ENCODE data around the gene SNRK.
A peak's percentile ranks its signal among the peaks of the same experiment; 100 is the strongest.

SNRK gene

GRCh38 chr3:43307226-43307625 is 20.9 kb downstream of the SNRK start:
- H3K4me3 ChIP-seq: no peak overlapping the region
- H3K36me3 ChIP-seq: peaks cover 65 to 100% (median 84%) of the 10 kb centered on the region in 11 experiments
- H3K9me3 ChIP-seq (replicated peaks in 1 of 11): peaks cover 0 to 37% (median 18%) of the 10 kb centered on the region in 11 experiments; a peak in 16 of 22 replicates
- no peaks in the 10 kb centered on the region for H3K27me3 ChIP-seq
- peaks cover 0 to 38% (median 0%) of the 10 kb centered on the region in 11 experiments; a peak in 5 of 22 replicates for H4K20me1 ChIP-seq
- peaks cover 0 to 5% (median 0%) of the 10 kb centered on the region in 10 experiments; a peak in 4 of 20 replicates for H3K4me1 ChIP-seq
- no peak overlapping the region for H3K4me2 ChIP-seq
- no peak overlapping the region for H3K9ac ChIP-seq
- H3K27ac ChIP-seq: no peak overlapping the region
- TF ChIP-seq Cebpa-rat (IDR thresholded peaks at IDR 0.05): no peak

- no peak overlapping the region for H3K9ac ChIP-seq
- no peaks in the 10 kb centered on the region for H3K27me3 ChIP-seq
- H3K4me2 ChIP-seq: no peak overlapping the region
- peaks cover 0 to under 1% (median 0%) of the 10 kb centered on the region in 10 experiments; a peak in 1 of 20 replicates for H3K4me1 ChIP-seq
- no peak overlapping the region for H3K27ac ChIP-seq
- peaks cover 0 to 37% (median 18%) of the 10 kb centered on the region in 11 experiments; a peak in 16 of 22 replicates for H3K9me3 ChIP-seq (replicated peaks in 1 of 11)
- peaks cover 0 to 33% (median 0%) of the 10 kb centered on the region in 11 experiments; a peak in 5 of 22 replicates for H4K20me1 ChIP-seq
- H3K36me3 ChIP-seq: peaks cover 61 to 100% (median 89%) of the 10 kb centered on the region in 11 experiments
- no peak overlapping the region for H3K4me3 ChIP-seq
- no peak for TF ChIP-seq Cebpa-rat (IDR thresholded peaks at IDR 0.05)
Observed at GRCh38 chr3:43307649-43308048, 21.3 kb downstream of the SNRK start.

GRCh38 chr3:43309372-43310305 is 23.3 kb downstream of the SNRK start:
- H4K20me1 ChIP-seq: peaks cover 0 to 19% (median 0%) of the 10 kb centered on the region in 11 experiments; a peak in 4 of 22 replicates
- TF ChIP-seq Cebpa-rat (IDR thresholded peaks at IDR 0.05): no peak
- peaks cover 0 to 2% (median 0%) of the 10 kb centered on the region in 10 experiments; a peak in 2 of 20 replicates for H3K4me1 ChIP-seq
- H3K9ac ChIP-seq: no peak overlapping the region
- H3K36me3 ChIP-seq: peaks cover 44 to 97% (median 78%) of the 10 kb centered on the region in 11 experiments
- no peak overlapping the region for H3K4me3 ChIP-seq
- H3K27me3 ChIP-seq: no peaks in the 10 kb centered on the region
- H3K4me2 ChIP-seq: no peak overlapping the region
- peaks cover 0 to 37% (median 18%) of the 10 kb centered on the region in 11 experiments; a peak in 17 of 22 replicates for H3K9me3 ChIP-seq (replicated peaks in 1 of 11)
- H3K27ac ChIP-seq: no peak overlapping the region

- H3K27ac ChIP-seq: no peak overlapping the region
- no peak for TF ChIP-seq Cebpa-rat (IDR thresholded peaks at IDR 0.05)
- peaks cover 15 to 88% (median 48%) of the 10 kb centered on the region in 11 experiments; a peak in 21 of 22 replicates for H3K36me3 ChIP-seq
- peaks cover 0 to 14% (median 8%) of the 10 kb centered on the region in 11 experiments; a peak in 11 of 22 replicates for H3K9me3 ChIP-seq (replicated peaks in 1 of 11)
- H3K4me1 ChIP-seq: peaks cover 0 to 15% (median 8%) of the 10 kb centered on the region in 10 experiments; a peak in 14 of 20 replicates
- no peak overlapping the region for H3K4me3 ChIP-seq
- H3K9ac ChIP-seq: no peak overlapping the region
- H3K27me3 ChIP-seq: no peaks in the 10 kb centered on the region
- peaks cover 0 to 46% (median 9%) of the 10 kb centered on the region in 11 experiments; a peak in 11 of 22 replicates for H4K20me1 ChIP-seq
- H3K4me2 ChIP-seq: no peak overlapping the region
Observed at GRCh38 chr3:43316783-43317460, 30.6 kb downstream of the SNRK start.

GRCh38 chr3:43317461-43318316 is 31.3 kb downstream of the SNRK start:
- Histone ChIP-seq H3K4me1 (peaks cover 0 to 15% (median 8%) of the 10 kb centered on the region in 10 experiments; a peak in 14 of 20 replicates), H3K27ac (no peak overlapping the region), H3K9me3 (replicated peaks in 1 of 11) (peaks cover 2 to 16% (median 10%) of the 10 kb centered on the region in 11 experiments; a peak in 13 of 22 replicates), H3K9ac (no peak overlapping the region), H3K36me3 (peaks cover 15 to 87% (median 46%) of the 10 kb centered on the region in 11 experiments; a peak in 21 of 22 replicates), H4K20me1 (peaks cover 0 to 46% (median 9%) of the 10 kb centered on the region in 11 experiments; a peak in 11 of 22 replicates), H3K4me2 (no peak overlapping the region), H3K27me3 (no peaks in the 10 kb centered on the region), H3K4me3 (no peak overlapping the region)
- TF ChIP-seq Cebpa-rat (IDR thresholded peaks at IDR 0.05): no peak

- Histone ChIP-seq H3K9ac (no peak overlapping the region), H3K27ac (0 out of 22 replicates have a peak overlapping the region, but pooled peaks of 1 of the 11 experiments have one; percentile 19), H3K4me2 (peak overlapping the region in 7 of 11 experiments; percentile 14 to 51 (median 36); a peak in 10 of 22 replicates), H3K27me3 (no peaks in the 10 kb centered on the region), H3K36me3 (peaks cover 21 to 85% (median 45%) of the 10 kb centered on the region in 11 experiments; a peak in 21 of 22 replicates), H4K20me1 (peaks cover 0 to 43% (median 12%) of the 10 kb centered on the region in 11 experiments; a peak in 12 of 22 replicates), H3K4me3 (no peak overlapping the region), H3K4me1 (peaks cover 0 to 19% (median 10%) of the 10 kb centered on the region in 10 experiments; a peak in 14 of 20 replicates), H3K9me3 (replicated peaks in 1 of 11) (peaks cover 9 to 27% (median 19%) of the 10 kb centered on the region in 11 experiments; a peak in 17 of 22 replicates)
- no peak for TF ChIP-seq Cebpa-rat (IDR thresholded peaks at IDR 0.05)
Observed at GRCh38 chr3:43319376-43319775, 33.0 kb downstream of the SNRK start.

GRCh38 chr3:43319794-43320193 is 33.5 kb downstream of the SNRK start:
- no peak overlapping the region for H3K9ac ChIP-seq
- H3K4me2 ChIP-seq: peak overlapping the region in 6 of 11 experiments; percentile 14 to 51 (median 28); a peak in 9 of 22 replicates
- no peak overlapping the region for H3K4me3 ChIP-seq
- no peak overlapping the region for H3K27ac ChIP-seq
- peaks cover 9 to 27% (median 19%) of the 10 kb centered on the region in 11 experiments; a peak in 17 of 22 replicates for H3K9me3 ChIP-seq (replicated peaks in 1 of 11)
- peaks cover 21 to 81% (median 45%) of the 10 kb centered on the region in 11 experiments; a peak in 21 of 22 replicates for H3K36me3 ChIP-seq
- peaks cover 0 to 20% (median 11%) of the 10 kb centered on the region in 10 experiments; a peak in 14 of 20 replicates for H3K4me1 ChIP-seq
- TF ChIP-seq Cebpa-rat (IDR thresholded peaks at IDR 0.05): no peak
- no peaks in the 10 kb centered on the region for H3K27me3 ChIP-seq
- H4K20me1 ChIP-seq: peaks cover 0 to 45% (median 13%) of the 10 kb centered on the region in 11 experiments; a peak in 12 of 22 replicates

All from BLaER1 treated with 17β-estradiol and CSF1 and Interleukin-3, amounts not matched to agents 10 nM and 100 nM (cell line).